NCI-H1436 (cell line): ENCODE data around the gene KRT82.

Source experiments
- DNase-seq: peaks from one replicate; lab custom pipeline; 2025; lab: John Stamatoyannopoulos, UW

The KRT82 gene

DNA sequence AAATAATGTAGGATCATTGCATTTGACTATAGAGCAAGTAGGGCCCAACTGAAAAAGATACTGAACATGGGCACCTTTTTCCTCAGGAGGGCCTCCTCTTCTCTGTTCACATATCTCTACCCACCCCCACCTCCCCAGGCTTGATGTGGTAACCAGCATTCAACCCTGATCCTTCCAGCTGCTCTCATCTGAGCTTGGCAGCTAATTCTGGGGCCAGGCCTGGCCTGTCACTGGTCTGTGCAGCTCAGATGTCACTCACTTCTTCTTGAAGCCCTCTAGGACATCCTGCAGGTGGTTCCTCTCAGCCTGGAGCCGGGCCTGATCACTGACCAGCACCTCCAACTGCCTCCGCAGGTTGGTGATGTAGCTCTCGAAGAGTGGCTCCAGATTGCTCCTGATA lies 22.8 kb downstream of the KRT82 start:
- DNase-seq: no peak

DNA sequence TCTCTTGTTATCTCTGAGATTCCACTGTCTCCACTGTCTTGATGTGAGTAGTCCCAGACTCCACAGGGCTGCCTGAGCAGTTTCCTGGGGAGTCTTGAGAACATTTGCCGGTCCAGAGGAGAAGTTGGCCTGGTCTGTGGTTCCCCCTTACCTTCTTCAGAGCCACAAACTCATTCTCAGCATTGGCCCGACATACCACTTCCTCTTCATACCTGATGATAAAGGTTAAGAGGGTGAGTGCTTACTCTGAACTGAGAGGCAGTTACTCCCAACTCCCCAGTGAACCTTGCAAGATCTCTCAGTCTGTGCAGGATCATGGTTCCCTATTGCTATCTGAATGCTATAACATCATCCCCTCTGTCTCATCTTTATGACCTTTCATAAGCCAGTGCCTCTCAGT lies 23.3 kb downstream of the KRT82 start:
- no peak for DNase-seq

DNA sequence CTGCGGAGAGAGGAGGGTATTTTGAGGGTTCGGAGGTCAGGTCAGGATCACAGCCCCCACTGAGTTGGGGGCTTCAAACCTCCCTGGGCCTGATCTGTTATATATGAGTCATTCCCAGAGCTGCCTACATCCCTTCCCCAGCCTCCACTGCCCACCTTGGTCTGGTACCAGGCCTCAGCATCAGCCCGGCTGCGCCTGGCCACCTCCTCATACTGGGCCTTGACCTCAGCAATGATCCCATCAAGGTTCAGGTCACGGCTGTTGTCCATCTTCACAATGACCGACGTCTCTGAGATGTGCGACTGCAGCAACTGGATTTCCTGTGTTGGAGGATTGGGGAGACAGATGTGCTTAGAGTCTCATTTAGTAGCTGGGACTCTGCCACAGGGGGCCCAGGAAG lies 24.9 kb downstream of the KRT82 start:
- no peak for DNase-seq

DNA sequence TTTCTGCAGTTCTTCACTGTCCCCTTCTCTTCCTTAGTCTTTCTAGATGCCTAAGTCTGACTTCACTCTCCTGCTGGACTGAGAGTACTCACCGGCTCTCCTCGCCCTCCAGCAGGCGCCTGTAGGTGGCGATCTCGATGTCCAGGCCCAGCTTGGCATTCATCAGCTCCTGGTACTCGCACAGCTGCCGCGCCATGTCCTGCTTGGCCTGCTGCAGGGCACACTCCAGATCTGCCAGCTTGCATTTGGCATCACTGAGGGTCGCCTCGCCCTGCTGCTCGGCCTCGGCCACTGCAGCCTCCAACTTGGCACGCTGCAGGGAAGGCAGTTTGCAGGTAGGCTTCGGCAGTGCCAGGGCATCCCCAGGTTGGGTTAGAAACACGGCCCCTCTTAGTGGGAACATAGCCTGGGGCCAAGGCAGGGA lies 25.9 kb downstream of the KRT82 start:
- no peak for DNase-seq

DNA sequence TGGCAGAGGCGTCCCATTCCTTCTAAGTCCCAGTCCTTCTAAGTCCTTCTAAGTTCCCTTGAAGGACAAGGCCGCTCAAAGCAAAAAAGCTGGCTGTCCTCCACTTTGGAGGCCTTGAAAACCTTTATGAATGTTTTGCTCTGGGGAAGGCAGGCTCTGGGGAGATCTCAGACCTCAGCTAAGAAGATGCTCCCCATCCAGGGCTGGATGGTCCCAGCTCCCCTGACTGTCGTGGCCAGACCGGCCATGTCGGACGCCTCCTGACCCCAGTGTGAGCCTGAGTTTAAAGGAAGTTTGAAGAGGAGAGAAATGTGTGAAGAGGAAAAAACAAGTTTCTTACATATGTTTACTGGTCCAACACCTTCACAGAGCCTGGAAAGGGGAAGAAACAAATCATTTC lies 26.6 kb downstream of the KRT82 start:
- no peak for DNase-seq

DNA sequence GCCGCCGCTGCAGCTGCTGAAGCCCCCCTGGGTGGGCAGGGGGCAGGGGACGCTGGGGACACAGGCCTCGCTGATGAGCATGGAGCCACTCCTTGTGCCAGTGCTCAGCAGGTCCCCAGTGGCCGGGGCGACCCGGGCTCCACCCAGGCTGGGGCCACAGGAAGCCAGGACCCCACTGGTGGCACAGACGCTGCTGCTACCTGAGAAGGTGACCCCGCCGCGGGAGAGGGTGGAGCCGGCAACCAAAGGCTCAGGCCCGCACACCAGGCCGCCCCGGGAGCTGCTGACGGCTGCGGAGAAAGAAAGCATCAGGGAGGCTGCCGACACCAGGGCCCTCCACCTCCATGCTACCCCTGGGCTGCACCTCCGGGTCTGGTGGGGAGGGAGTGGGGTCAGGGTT lies 28.0 kb downstream of the KRT82 start:
- DNase-seq: no peak

DNA sequence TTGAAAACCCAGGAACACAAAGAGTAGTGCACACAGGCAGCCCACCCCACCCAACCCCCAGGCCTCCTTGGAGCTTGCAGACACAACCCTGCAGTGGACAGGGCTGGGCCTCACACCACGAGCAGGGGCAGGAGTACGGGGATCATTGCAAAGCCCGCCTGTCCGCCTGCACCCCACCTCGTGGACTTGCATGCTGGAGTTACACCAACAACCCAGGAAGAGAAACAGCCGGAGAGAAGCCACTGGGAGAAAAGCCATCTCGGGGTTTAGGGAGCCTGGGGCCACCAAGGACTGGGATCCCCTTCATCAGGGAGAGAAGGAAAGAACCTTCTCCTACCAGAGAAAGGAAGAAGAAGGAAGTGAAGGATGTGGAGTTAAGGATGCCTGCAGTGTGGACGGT lies 28.9 kb downstream of the KRT82 start:
- DNase-seq: no peak

DNA sequence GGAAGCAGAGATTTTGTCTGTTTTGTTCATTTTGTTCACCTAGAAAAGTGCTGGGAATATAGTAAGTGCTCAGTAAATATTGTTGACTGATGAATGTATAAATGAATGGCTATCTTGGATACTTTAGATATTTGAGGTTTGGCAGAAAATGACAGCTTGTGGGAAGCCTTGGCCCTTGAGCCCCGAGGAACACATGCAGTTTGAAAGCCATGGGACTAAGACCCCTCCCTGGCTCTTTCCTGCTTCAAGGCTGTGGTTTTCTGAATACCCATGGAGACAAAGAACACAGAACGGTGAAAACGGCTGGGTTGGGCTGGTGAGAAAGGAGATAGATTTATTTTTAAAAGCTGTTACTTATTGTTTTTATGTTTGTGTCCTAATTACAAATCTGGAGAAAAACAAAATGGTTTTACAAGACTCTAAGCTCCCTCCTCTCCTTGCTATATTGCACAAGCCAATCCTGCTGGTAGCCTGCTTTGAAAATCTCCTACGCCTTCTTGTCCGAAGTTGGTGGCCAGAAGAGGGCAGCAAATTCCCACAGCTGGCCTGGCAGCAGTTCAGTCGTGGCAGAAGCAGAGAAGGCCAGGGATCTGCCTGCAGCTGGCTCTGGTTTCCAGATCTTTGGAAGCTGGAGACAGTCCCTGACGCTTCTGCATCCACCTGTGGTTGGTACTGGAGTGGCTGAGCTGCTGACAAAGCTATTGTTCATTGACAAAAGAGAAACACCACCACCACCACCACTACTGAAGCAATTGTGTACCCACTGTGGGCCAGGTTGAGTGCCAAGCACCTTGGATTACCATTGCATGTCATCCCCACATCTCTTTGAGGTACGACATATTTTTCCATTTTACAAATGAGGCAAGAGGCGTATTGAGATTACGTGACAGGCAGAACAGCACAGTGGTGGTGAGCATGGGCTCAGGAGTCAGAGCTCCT lies 33.6 kb downstream of the KRT82 start:
- peak; percentile 64 for DNase-seq

DNA sequence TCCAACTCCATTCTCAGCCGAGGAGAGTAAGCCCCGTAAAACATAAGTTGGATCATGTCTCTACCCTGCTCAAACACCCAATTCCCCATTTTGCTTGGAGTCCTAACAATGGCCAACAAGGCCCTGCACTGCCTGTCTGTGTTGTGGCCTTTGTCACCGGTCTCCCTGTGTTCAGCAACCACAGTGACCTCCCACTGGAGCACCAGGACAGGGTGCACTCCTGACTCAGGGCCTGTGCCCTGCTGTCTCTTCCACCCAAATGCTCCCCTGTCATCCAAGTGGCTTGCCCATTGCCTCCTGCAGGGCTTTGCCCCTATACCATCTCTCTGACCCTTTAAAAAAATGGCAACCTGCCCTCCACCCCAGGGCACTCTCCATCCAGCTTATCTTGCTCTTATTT lies 34.4 kb downstream of the KRT82 start:
- no peak for DNase-seq

DNA sequence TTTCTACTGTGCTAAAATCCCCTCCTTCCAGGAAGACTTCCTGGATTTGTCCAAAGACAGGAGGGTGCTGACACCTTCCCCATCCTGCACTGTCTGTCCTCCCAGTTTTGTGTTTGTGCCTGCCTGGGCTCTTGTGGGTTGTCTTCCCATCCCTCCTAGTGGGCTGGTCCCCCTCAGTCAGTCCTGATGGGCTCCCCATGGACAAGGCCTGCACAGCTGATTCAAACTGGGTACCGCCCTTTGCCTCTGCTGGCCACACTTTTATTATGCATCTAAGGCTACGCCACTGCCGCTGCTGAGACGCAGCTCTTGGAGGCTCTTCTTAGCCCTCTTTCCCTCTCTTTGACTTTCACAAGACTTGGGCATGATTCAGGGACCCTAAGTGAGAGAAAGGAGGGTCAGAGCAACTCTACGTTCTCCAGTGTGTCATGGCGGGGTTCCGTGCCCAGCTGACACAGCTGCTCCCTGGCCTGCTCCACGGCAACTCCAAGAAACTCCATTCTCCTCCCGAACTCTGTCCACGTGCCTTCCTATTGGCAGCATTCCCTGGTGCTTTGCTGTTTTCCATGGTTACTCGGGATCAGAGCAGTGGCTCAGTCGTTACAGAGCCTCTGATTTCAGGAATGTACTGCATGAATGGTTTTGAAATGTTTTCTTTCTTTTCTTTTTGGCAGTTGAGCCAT lies 35.1 kb downstream of the KRT82 start:
- no peak for DNase-seq

DNA sequence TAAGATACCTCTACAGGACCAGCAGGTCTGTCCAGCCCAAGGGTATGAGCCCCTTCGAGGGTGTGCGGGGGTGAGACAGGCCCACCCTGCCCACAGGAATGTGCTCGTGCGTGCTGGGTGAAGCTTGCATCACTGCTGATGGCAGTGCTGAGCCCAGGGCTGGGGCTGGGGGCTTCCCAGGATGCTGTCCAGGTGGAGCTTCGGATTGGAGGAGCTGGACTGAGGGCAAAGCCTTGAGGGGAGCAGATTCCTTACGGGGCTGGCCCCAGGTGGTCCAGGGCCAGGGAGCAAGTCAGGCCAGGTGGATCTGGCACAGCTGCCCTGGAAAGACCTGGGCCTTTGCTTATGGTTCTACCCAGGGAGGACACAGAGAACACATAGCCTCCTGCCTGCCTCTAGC lies 36.3 kb downstream of the KRT82 start:
- DNase-seq: no peak

DNA sequence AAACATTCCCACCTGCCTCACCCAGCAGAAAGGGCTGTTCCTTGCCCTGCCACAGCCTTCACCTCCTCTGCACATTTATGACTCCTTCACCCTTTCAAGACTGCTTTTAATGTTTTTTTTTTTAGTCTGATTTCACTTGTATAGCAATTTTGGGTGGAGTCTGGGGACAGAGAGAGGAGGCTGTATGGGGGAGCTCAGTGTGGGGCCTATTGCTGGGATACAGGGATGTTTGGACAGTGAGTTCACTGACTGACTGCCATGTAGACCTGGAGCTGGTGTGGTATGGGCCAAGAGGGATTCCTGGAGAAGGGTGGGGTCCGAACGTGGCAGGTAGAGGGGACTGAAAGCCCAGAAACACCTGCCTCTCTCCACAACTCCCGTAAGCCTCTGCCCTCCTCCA lies 36.9 kb downstream of the KRT82 start:
- no peak for DNase-seq

DNA sequence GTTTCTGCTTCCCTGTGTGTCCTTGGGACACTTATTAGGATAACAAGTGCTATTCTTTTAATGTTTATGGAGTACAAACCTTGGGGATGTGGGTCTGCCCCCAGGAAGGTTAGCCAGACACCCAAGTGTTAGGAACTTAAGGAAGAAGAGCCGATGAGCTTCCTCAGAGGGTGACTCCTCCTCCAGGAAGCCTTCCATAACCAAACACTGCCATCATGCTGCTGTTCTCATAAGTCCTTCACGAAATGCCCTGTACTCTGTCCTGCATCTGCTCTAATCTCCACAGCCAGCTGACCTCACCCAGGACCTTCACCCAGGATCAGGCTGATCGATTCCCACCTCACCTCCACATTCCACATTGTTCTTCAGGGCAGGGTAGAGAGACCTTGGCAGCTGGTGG lies 37.6 kb downstream of the KRT82 start:
- no peak for DNase-seq

DNA sequence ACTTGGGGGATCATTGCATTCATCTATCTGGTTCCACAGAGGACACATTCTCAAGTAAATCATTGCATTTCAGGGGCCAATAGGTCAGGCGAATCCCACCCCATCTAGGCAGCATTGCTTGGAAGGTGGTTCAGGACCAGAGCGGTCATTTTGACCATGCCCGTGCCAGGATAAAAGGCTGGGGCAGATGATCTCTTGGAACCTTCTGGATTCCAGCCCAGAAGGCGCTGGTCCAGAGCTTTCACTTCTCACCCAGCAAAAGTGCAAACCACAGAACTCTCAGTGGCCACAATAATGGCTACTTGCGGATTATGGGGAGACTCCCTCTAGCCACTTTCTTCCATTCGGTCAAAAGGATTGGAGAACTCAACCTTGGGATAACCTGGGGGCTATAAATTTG lies 38.3 kb downstream of the KRT82 start:
- no peak for DNase-seq

DNA sequence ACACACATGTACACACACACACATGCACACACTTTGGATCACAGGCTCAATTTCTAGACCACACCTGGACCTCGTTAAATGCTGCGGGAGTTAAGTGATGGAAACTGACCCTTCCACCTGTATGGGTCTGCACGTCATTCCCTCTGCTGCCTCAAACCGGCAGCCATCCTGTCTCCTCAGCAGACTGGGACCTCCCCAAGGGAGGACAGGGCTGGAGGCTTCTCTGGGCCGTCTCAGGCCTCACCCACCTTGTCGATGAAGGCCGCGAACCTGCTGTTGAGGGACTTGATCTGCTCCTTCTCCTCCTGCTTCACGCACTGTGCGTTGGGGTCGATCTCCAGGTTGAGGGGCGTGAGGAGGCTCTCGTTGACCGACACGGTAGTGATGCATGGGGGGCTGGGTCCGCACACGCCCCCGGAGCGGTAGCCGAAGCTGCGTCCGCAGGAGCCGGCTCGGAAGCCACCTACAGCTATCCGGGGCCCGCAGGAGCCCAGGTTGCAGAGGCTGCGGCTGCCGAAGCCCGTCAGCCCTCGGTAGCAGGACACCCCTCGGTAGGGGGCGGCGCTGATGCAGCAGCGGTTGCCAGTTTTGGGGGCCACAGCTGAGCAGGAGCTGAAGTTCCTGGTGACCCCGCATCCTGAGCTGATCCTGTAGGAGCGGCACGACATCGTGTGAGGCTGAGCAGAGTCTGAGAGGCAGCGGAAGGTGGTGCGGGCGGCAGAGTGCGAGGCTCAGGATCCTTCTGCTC lies 39.2 kb downstream of the KRT82 start, which contains the start of gene KRT85:
Gene KRT85 (minus strand): TSS at position 744 of the 748 bp plus-strand sequence. CDS start 76 bp downstream, at position 668.
- DNase-seq: no peak

DNA sequence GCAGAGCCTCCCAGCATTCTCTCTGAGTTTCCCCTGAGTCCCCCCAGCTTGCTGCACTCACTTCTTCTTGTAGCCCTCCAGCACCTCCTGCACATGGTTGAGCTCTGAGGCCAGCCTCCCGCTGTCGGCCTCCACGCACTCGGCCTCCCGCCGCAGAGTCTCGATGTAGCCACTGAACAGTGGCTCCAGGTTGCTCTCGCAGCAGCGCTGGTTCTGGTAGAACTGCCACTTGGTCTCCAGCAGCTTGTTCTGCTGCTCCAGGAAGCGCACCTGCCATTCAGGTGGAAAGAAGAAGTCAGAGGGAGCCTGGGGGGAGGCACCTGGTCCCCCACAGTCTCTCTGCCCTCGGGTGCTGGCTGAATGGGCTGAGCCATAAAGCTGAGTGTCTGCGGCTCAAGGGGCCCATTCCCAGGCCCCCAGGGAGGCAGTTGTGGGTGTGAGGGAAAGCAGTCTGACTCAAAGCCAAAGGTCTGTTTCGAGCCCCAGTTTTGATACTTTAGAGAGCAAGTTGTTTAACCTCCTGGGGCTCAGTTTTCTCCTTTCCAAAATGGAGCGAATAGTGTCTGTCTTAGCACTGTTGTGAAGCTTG lies 41.1 kb downstream of the KRT82 start:
- DNase-seq: peak; percentile 10

DNA sequence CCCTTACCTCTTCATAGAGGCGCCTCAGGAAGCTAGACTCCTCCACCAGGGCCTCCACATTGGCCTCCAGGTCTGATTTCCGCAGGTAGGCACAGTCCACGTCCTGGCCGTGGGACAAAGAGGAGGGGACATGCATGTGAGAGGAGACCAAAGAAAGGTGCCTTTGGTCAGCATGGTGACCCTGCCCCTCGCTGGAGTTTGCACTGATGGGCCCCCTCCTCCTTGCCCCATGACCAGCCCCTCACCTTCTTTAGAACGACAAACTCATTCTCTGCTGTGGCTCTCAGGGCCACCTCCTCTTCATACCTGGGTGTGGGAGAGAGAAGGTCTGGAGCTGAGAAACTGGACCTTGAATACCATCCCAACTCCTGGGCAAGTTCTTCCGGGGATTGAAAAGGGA lies 42.1 kb downstream of the KRT82 start:
- no peak for DNase-seq

DNA sequence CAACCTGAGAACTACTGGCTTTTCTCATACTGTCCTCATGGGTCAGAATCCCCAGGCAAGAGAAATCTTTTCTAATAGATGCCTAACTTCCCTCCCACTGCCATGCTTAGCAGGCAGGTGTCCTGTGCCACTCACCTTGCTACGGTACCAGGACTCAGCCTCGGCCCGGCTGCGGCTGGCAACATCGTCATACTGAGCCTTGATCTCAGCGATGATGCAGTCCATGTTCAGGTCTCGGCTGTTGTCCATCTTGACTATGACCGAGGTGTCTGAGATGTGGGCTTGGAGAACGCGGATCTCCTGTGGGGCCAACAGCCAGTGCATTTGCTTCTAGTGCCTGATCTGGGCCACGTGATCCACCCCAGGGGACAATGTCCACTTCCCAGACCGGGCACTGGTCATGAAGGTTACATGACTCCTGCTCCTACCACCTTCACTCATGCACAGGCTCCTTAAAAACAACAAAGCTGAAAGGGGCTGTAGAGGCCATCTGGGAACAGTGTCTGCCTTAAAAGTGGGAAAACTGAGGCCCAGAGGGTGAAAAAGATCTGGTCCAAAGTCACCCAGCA lies 42.9 kb downstream of the KRT82 start:
- no peak for DNase-seq

DNA sequence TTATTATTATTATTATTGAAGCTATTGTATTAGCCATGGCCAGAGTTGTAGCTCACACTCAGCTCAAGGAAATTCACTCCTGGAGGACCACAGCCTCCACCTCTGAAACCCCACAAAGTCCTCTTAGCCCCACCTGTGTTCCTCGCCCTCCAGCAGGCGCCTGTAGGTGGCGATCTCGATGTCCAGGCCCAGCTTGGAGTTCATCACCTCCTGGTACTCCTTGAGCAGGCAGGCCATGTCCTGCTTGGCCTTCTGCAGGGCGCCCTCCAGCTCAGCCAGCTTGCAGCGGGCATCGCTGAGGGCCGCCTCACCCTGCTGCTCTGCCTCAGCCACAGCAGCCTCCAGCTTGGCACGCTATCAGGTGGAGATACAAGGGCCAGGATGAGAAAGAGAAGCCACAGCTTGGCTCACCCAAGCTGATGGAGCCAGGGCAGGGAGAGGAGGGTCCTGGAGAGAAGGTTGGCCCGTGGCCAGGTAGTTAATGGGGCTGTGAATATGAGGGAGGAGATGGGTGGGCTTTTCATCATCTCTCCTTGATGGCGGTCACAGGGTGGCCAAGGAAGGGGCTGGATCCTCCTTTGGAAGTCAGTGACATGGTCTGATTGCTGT lies 43.9 kb downstream of the KRT82 start:
- DNase-seq: no peak

DNA sequence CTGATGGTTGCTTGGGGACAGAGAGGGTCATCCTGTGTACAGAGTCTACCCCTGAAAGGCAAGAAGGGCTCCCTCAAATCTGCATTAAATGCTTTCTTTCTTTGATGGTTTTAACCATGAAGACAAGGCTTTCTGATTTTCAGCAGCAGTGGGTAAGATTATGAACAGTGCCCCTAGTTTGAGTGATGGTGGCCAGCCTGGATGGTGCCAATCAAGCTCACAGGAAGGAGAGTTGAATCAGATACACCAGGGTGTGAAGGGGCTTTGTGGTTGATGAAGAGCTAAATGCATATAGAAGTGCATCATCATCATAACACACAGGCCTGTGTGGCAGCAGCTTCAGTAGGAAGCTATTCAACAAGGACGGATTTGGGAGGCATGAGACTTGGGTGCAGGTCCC lies 44.6 kb downstream of the KRT82 start:
- DNase-seq: no peak

DNA sequence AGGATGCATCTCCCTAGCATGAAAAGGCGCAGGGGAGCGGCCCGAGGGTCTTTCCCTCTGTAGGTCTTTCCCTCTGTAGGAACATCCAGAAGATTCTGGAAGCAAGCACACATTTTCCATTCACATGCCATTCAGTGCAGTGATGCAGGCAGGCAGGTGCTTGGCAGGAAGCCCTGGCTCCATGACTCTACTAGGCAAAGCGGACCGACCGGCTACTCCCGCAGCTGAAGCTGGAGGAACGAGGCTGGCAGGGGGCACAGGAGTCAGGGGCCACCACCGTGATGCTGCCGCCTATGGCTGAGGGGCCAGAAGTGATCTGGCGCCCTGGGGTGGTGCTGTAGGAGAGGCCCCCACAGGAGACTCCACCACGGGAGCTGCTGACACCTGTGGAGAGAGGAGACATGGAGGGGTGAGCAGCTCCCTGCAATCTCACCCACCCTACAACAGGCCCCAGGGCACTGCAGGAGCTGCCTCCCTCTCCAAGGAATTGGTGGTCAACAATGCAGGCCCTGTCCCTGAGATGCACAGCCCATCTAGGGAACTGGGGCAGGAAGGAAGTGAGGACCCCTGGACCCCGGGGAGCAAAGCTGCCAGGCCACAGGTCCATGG lies 45.4 kb downstream of the KRT82 start:
- DNase-seq: no peak
